ENCODE data around the gene S100A7A. TPM values are rescaled to one million over a fixed set of nuclear protein-coding genes. Genes with fewer than 3 reads are reported as not detected.

The S100A7A gene
- total RNA-seq, 4 donors from 2014 or later: not detected

DNA sequence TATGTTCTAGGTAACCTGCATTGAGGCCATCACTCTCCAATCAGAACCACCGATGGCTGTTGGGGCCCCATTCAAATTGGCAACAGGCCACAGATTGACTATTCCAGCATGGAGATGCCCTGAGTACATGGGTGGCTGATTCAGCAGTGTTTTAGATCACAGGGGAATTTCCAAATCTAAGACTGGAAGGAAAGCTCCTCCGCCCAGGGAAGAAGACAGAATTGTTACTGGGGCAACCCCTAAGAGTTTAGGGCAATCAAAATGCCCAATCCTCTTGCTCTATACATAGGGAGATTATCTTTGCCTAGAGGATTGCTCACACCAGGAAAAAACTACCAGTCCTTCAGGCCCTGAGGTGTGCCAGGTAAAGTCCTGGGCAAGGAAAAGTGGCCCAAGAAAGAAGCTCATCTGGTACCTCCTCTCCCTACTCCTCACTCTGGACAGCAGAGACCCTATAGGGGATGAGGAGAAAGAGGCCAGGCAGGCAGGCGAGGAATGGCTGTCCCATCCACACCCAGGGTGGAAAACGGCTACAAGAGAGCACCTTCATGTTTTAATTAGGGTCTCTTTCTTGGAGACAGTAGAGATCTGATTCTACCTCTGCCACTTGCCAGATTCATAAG, 31.3 kb upstream of the S100A7A start:
- DNase-seq: no peak
- Histone ChIP-seq H3K27me3 (no peaks in the 10 kb centered on the region), H3K4me3 (no peak overlapping the region), H3K9me3 (no peaks in the 10 kb centered on the region), H3K4me1 (no peaks in the 10 kb centered on the region), H3K27ac (no peak overlapping the region), H3K36me3 (no peaks in the 10 kb centered on the region)
- TF ChIP-seq, protein P1, sequence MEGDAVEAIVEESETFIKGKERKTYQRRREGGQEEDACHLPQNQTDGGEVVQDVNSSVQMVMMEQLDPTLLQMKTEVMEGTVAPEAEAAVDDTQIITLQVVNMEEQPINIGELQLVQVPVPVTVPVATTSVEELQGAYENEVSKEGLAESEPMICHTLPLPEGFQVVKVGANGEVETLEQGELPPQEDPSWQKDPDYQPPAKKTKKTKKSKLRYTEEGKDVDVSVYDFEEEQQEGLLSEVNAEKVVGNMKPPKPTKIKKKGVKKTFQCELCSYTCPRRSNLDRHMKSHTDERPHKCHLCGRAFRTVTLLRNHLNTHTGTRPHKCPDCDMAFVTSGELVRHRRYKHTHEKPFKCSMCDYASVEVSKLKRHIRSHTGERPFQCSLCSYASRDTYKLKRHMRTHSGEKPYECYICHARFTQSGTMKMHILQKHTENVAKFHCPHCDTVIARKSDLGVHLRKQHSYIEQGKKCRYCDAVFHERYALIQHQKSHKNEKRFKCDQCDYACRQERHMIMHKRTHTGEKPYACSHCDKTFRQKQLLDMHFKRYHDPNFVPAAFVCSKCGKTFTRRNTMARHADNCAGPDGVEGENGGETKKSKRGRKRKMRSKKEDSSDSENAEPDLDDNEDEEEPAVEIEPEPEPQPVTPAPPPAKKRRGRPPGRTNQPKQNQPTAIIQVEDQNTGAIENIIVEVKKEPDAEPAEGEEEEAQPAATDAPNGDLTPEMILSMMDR (IDR thresholded peaks at IDR 0.05): no peak
- no peak for TF ChIP-seq POLR2A (IDR thresholded peaks at IDR 0.05)

DNA sequence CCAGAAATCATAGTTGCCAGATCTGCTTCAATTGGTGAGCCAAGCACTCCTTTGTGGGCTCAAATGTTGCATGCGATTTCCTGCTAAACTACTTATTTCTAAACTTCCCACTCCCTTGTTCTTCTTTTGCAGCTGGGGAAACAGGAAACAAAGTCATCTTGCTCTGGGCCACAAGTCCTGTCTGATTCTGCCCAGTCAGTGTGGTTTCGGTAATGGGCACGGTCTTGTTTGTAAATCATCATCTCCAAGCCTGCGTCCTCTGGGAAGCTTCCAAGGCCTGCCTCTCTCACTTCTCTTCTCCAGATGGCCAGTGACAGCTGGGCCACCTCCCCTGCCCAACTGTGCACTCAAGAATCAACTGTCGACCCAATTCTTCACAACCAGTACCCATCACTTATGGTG, 29.8 kb upstream of the S100A7A start:
- no peak overlapping the region for H3K4me3 ChIP-seq
- DNase-seq: peak in 1 of 3 donors; percentile 53
- no peaks in the 10 kb centered on the region for H3K36me3 ChIP-seq
- no peak overlapping the region for H3K27ac ChIP-seq
- no peaks in the 10 kb centered on the region for H3K27me3 ChIP-seq
- H3K9me3 ChIP-seq: no peaks in the 10 kb centered on the region
- no peaks in the 10 kb centered on the region for H3K4me1 ChIP-seq
- no peak for TF ChIP-seq POLR2A (IDR thresholded peaks at IDR 0.05)
- TF ChIP-seq, protein P1 (IDR thresholded peaks at IDR 0.05): no peak

DNA sequence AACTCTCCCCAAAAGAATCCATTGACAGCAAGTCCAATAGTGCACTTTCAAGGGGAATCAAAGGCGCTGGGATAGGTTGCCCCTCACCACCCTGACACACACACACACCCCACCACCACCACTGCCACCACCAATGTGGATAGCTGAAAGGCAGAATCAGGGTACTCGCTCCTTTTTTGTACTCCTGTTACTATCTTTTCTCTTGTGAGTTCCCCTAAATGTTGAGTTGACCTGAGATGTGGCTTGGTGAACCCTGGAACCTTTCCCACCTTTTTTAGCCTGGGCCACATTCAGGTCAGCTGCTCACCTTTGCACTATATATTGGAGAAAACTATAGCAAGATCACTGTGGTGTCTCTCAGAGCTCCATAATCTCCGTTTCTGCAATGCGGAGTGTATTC, 29.3 kb upstream of the S100A7A start:
- no peaks in the 10 kb centered on the region for H3K36me3 ChIP-seq
- no peaks in the 10 kb centered on the region for H3K9me3 ChIP-seq
- no peaks in the 10 kb centered on the region for H3K27me3 ChIP-seq
- no peak for DNase-seq
- no peaks in the 10 kb centered on the region for H3K4me1 ChIP-seq
- TF ChIP-seq, protein P1 (IDR thresholded peaks at IDR 0.05): no peak
- no peak for TF ChIP-seq POLR2A (IDR thresholded peaks at IDR 0.05)
- no peak overlapping the region for H3K4me3 ChIP-seq
- H3K27ac ChIP-seq: no peak overlapping the region

DNA sequence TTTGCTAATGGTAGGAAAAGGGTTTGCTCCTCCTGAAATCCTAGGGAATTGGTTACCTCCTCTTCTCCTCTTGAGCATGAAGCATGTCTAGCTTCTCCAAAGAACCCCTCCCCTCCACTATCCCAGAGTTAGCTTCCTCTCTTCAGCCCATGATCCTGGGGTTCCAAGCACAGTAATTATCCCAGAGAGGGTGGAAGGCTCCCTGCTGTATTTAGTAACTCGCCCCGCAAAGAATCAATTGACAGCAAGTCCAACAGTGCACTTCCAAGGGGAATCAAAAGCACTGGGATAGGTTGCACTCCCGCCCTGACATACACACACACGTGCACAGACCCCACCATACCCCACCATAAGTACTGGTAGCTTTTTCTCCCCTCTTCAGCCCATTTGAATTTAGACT, 28.5 kb upstream of the S100A7A start:
- no peaks in the 10 kb centered on the region for H3K4me1 ChIP-seq
- TF ChIP-seq POLR2A (IDR thresholded peaks at IDR 0.05): no peak
- DNase-seq: no peak
- no peak overlapping the region for H3K27ac ChIP-seq
- H3K36me3 ChIP-seq: no peaks in the 10 kb centered on the region
- H3K4me3 ChIP-seq: no peak overlapping the region
- H3K9me3 ChIP-seq: no peaks in the 10 kb centered on the region
- H3K27me3 ChIP-seq: no peaks in the 10 kb centered on the region

DNA sequence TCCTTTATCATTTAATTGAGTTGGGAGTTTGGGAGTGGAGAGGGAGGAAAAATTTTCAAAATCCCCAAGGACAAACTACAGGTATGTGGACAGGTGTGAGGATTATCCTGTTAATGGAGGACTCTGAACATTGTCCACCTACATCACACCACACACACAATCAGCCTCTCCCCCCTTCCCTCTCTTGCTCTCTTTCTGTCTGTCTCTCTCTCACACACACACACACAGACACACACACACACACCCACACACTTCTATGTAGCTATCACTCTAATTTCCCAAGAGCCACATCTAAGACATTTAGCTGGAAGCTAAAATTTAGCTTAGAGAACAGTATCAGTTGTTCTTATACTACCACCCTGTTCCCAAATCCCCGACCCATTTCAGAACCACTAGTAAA, 26.9 kb upstream of the S100A7A start:
- DNase-seq: no peak
- Histone ChIP-seq H3K27me3 (no peaks in the 10 kb centered on the region), H3K4me3 (no peak overlapping the region), H3K36me3 (no peaks in the 10 kb centered on the region), H3K27ac (no peak overlapping the region), H3K9me3 (no peaks in the 10 kb centered on the region), H3K4me1 (no peaks in the 10 kb centered on the region)
- TF ChIP-seq, protein P1 (IDR thresholded peaks at IDR 0.05): no peak
- no peak for TF ChIP-seq POLR2A (IDR thresholded peaks at IDR 0.05)

DNA sequence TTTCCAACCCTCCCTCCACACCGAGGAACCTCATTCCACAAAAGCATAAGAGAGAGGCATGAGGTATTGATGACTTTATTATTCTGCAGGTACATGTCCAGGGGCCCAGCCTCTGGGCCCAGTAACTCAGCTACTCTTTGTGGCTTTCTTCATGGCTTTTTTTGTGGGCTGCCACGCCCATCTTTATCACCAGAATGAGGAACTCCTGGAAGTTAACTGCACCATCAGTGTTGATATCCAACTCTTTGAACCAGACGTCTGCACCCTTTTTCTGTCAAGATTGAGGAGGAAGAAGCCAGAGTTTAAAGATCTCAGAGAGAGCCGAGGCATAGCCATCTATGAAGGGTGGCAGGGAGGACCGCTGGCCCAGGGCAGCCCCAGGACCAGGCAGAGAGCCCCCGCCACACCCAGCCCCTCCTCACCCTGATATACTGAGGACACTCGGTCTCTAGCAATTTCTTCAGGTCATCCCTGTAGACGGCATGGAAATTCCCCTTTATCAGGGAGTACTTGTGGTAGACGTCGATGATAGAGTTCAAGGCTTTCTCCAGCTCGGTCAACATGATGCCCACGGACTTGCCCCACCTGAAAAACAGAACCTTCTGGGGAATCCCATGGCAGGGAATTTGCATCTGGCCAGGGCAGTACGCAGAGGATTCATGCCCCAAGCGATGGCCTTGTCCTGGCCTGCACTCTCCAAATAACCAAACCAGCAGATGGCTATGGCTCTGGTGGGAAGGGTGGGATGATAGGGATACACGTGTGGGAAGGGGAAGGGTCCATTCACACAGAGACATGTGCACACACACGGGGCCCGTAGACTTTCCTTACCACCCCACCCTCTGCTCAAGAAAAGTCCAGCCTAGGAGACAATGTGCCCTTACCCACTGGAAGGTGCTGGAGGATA, 26.1 kb upstream of the S100A7A start:
- Histone ChIP-seq H3K4me1 (no peaks in the 10 kb centered on the region), H3K36me3 (no peaks in the 10 kb centered on the region), H3K27me3 (no peaks in the 10 kb centered on the region), H3K9me3 (no peaks in the 10 kb centered on the region), H3K4me3 (no peak overlapping the region), H3K27ac (no peak overlapping the region)
- TF ChIP-seq POLR2A (IDR thresholded peaks at IDR 0.05): no peak
- TF ChIP-seq, protein P1 (IDR thresholded peaks at IDR 0.05): no peak
- no peak for DNase-seq

Measured in Peyer's patch (tissue), 4 donors.